H9 (cell line): Measurements from ENCODE around the gene AXIN1. TPM values are rescaled to one million over a fixed set of nuclear protein-coding genes. Genes with fewer than 3 reads are reported as not detected.

ENCODE experiments used
- DNase-seq: peaks from one replicate; pipeline ENCODE4 v3.0.0-alpha.2; 2017
- H2AFZ ChIP-seq: one replicate; pipeline ENCODE4 v1.6.1; 2013; ENCODE audit warnings: mild to moderate bottlenecking, low read length, control low read depth, moderate library complexity
- H2AK5ac ChIP-seq: 2 replicates; pipeline ENCODE4 v1.6.1; 2013; ENCODE audit warnings: low read length, control low read depth, mixed read lengths; ENCODE audit not compliant: insufficient read length
- H2BK120ac ChIP-seq: one replicate; pipeline ENCODE4 v1.6.1; 2013; ENCODE audit warnings: low read depth, mild to moderate bottlenecking, low read length, control low read depth, inconsistent platforms; ENCODE audit not compliant: poor library complexity, severe bottlenecking
- H2BK12ac ChIP-seq: 2 replicates; pipeline ENCODE4 v1.6.1; 2013; ENCODE audit warnings: low read length, control low read depth, mixed read lengths, low read depth; ENCODE audit not compliant: insufficient read length
- H2BK15ac ChIP-seq: 2 replicates; pipeline ENCODE4 v1.6.1; 2013; ENCODE audit warnings: low read depth, low read length, control low read depth
- H2BK20ac ChIP-seq: one replicate; pipeline ENCODE4 v1.6.1; 2013; ENCODE audit warnings: low read depth, mild to moderate bottlenecking, low read length, control low read depth, inconsistent platforms; ENCODE audit not compliant: poor library complexity, severe bottlenecking
- H2BK5ac ChIP-seq: 2 replicates; pipeline ENCODE4 v1.6.1; 2013; ENCODE audit warnings: low read length, control low read depth, mixed read lengths; ENCODE audit not compliant: insufficient read length
- H3K14ac ChIP-seq: 2 replicates; pipeline ENCODE4 v1.6.1; 2013; ENCODE audit warnings: low read length, control low read depth; ENCODE audit not compliant: insufficient read depth
- H3K18ac ChIP-seq: 2 replicates; pipeline ENCODE4 v1.6.1; 2013; ENCODE audit warnings: low read depth, mild to moderate bottlenecking, mixed read lengths, low read length, control low read depth; ENCODE audit not compliant: insufficient read length
- H3K23ac ChIP-seq: 2 replicates; pipeline ENCODE4 v1.6.1; 2013; ENCODE audit warnings: low read length, control low read depth, mixed read lengths, low read depth; ENCODE audit not compliant: insufficient read length
- H3K23me2 ChIP-seq: 2 replicates; pipeline ENCODE4 v1.6.1; 2013; ENCODE audit warnings: low read depth, mild to moderate bottlenecking, mixed read lengths, low read length, control low read depth; ENCODE audit not compliant: insufficient read length, poor library complexity, severe bottlenecking
- H3K27ac ChIP-seq: 2 replicates; pipeline ENCODE4 v1.5.1; 2013; ENCODE audit warnings: low read length, control low read depth, mixed read lengths, low read depth; ENCODE audit not compliant: insufficient read length
- H3K27me3 ChIP-seq: 2 replicates; pipeline ENCODE4 v1.6.1; 2013; ENCODE audit warnings: low read length, control low read depth, inconsistent platforms; ENCODE audit not compliant: insufficient read depth
- H3K4ac ChIP-seq: 2 replicates; pipeline ENCODE4 v1.6.1; 2013; ENCODE audit warnings: low read depth, mild to moderate bottlenecking, control low read depth, inconsistent platforms, low read length, moderate library complexity
- H3K4me1 ChIP-seq: 2 replicates; pipeline ENCODE4 v1.6.1; 2013; ENCODE audit warnings: low read length, control low read depth, inconsistent platforms; ENCODE audit not compliant: insufficient read depth
- H3K4me2 ChIP-seq: 2 replicates; pipeline ENCODE4 v1.6.1; 2013; ENCODE audit warnings: low read length, control low read depth, mixed read lengths; ENCODE audit not compliant: insufficient read length, insufficient read depth
- H3K56ac ChIP-seq: 2 replicates; pipeline ENCODE4 v1.6.1; 2013; ENCODE audit warnings: low read depth, mild to moderate bottlenecking, mixed read lengths, low read length, control low read depth; ENCODE audit not compliant: insufficient read length
- H3K79me1 ChIP-seq: 2 replicates; pipeline ENCODE4 v1.6.1; 2013; ENCODE audit warnings: low read depth, mild to moderate bottlenecking, moderate library complexity, low read length, control low read depth, inconsistent platforms; ENCODE audit not compliant: insufficient read depth, poor library complexity, severe bottlenecking
- H3K79me2 ChIP-seq: 2 replicates; pipeline ENCODE4 v1.6.1; 2013; ENCODE audit warnings: low read length, control low read depth, inconsistent platforms; ENCODE audit not compliant: insufficient read depth
- H3K9ac ChIP-seq: 2 replicates; pipeline ENCODE4 v1.6.1; 2013; ENCODE audit warnings: low read length, control low read depth, mixed read lengths; ENCODE audit not compliant: insufficient read length; ENCODE audit errors: extremely low read depth
- H3K9me3 ChIP-seq: one replicate; pipeline ENCODE4 v1.6.1; 2013; ENCODE audit warnings: low read depth, low read length, inconsistent platforms; ENCODE audit not compliant: control insufficient read depth
- H3T11ph ChIP-seq: one replicate; pipeline ENCODE4 v1.6.1; 2013; ENCODE audit warnings: mild to moderate bottlenecking, low read length, control low read depth, inconsistent platforms
- H4K20me1 ChIP-seq: one replicate; pipeline ENCODE4 v1.6.1; 2013; ENCODE audit not compliant: control insufficient read depth, insufficient read length, insufficient read depth
- H4K5ac ChIP-seq: 2 replicates; pipeline ENCODE4 v1.6.1; 2013; ENCODE audit warnings: low read depth, mild to moderate bottlenecking, mixed read lengths, low read length, control low read depth; ENCODE audit not compliant: insufficient read length
- H4K8ac ChIP-seq: replicated peaks from 2 replicates; pipeline ENCODE4 v1.6.1; 2013; ENCODE audit warnings: low read length, control low read depth, mixed read lengths, low read depth; ENCODE audit not compliant: insufficient read length
- H4K91ac ChIP-seq: 2 replicates; pipeline ENCODE4 v1.6.1; 2013; ENCODE audit warnings: low read depth, mild to moderate bottlenecking, moderate library complexity, mixed read lengths, low read length, control low read depth; ENCODE audit not compliant: insufficient read length
- H3K27ac Mint-ChIP-seq, 3 experiments: 2 replicates in 2 of 3; 3 replicates in 1 of 3; pipeline ENCODE4 v1.8.0; 2020 to 2021; ENCODE audit warnings: mixed read lengths in 3 of 3, mild to moderate bottlenecking in 1 of 3, moderate library complexity in 1 of 3
- H3K27me3 Mint-ChIP-seq: 2 replicates; pipeline ENCODE4 v1.8.0; 2021; ENCODE audit warnings: low read depth, mild to moderate bottlenecking, moderate library complexity, mixed read lengths
- H3K36me3 Mint-ChIP-seq, 3 experiments: 2 replicates in 2 of 3; 3 replicates in 1 of 3; pipeline ENCODE4 v1.8.0; 2020 to 2021; ENCODE audit warnings: low read depth in 3 of 3, mixed read lengths in 3 of 3; ENCODE audit not compliant: insufficient read depth in 1 of 3
- H3K4me1 Mint-ChIP-seq, 2 experiments: 2 replicates each; pipeline ENCODE4 v1.8.0; 2020; ENCODE audit warnings: mixed read lengths in 2 of 2
- H3K4me3 Mint-ChIP-seq, 2 experiments: 2 replicates in 1 of 2; 3 replicates in 1 of 2; pipeline ENCODE4 v1.8.0; 2020 to 2021; ENCODE audit warnings: mild to moderate bottlenecking in 2 of 2, mixed read lengths in 2 of 2, moderate library complexity in 1 of 2
- H3K9me3 Mint-ChIP-seq, 2 experiments: 2 replicates in 1 of 2; 3 replicates in 1 of 2; pipeline ENCODE4 v1.8.0; 2020; ENCODE audit warnings: mild to moderate bottlenecking in 2 of 2, mixed read lengths in 2 of 2, moderate library complexity in 1 of 2
- WGBS: extraction: QIAGEN DNeasy Blood & Tissue Kit; methylation state at CpG from one replicate; pipeline ENCODE4 v1.1.7; 2013; ENCODE audit warnings: missing lambda C conversion rate, low lambda C conversion rate, mixed read lengths; ENCODE audit not compliant: insufficient read length; ENCODE audit errors: extremely low coverage; 5-methylcytosine and 5-hydroxymethylcytosine counted together
- total RNA-seq: library from RNA; stranded (reverse); gene quantifications from 2 replicates; pipeline ENCODE4 v1.2.1, GENCODE V29; 2021
- TF ChIP-seq, protein P1 (sequence below): fragments of 200-600 bp; sonication (generic); conservative IDR thresholded peaks from 3 replicates; pipeline ENCODE4 v1.8.0; 2021; ENCODE audit warnings: antibody characterized with exemption, mild to moderate bottlenecking

AXIN1 gene
- total RNA-seq, 1 experiment from 2014 or later = 50.9 TPM

DNA sequence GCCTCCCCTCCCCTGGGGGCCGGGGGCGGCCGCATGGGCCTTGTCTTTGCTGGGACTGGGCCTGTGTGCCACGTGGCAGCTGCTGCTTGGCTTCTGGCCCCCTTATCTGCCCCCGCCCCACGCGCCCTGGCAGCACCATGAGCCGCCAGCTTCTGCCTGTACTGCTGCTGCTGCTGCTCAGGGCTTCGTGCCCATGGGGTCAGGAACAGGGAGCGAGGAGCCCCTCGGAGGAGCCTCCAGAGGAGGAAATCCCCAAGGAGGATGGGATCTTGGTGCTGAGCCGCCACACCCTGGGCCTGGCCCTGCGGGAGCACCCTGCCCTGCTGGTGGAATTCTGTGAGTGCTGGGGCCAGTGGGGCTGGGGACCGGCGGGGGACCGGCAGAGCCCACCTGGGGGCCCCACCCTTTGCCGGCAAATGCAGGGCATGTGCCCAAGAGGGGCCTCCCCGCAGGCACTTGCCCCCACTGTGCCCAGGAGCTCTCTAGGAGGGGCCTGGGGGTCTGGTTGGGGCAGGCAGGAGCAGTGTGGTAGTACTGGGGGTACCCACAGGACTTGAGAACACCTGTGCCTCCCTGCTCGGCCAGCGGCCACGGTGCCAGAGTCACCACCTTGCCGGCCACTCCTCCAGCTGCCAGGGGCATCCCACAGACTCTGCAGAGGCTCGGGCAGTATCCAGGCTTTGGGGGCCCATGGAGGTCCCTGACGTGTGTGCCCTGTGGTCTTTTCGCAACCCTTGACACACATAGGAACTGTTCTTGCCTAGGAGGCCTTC, 69.3 kb downstream of the AXIN1 start, which contains the start of gene PDIA2:
TSS of gene PDIA2 (plus strand) at position 132 of the 773 bp plus-strand sequence. CDS start at position 138, 6 bp downstream.
- H3K27ac ChIP-seq = no peak within 1 kb of the TSS
- no peaks in the 10 kb centered on the region for H3K79me2 ChIP-seq
- H3K14ac ChIP-seq = no peak within 1 kb of the TSS
- H3T11ph ChIP-seq = no peak within 1 kb of the TSS
- no peak within 1 kb of the TSS for H3K18ac ChIP-seq
- Mint-ChIP-seq H3K27me3 (peaks cover 35% of the 10 kb centered on the region), H3K27ac (no peak within 1 kb of the TSS), H3K36me3 (peaks cover 16 to 21% (median 20%) of the 10 kb centered on the region in 3 experiments), H3K9me3 (peaks cover 8 to 12% of the 10 kb centered on the region in 2 experiments), H3K4me3 (peak within 1 kb of the TSS in 1 of 2 experiments; percentile 7; a peak in 2 of 5 replicates), H3K4me1 (no peaks in the 10 kb centered on the region)
- H3K4ac ChIP-seq = no peak within 1 kb of the TSS
- H3K4me1 ChIP-seq = no peaks in the 10 kb centered on the region
- H2BK15ac ChIP-seq = no peak within 1 kb of the TSS
- H2BK12ac ChIP-seq = no peak within 1 kb of the TSS
- TF ChIP-seq, protein P1, sequence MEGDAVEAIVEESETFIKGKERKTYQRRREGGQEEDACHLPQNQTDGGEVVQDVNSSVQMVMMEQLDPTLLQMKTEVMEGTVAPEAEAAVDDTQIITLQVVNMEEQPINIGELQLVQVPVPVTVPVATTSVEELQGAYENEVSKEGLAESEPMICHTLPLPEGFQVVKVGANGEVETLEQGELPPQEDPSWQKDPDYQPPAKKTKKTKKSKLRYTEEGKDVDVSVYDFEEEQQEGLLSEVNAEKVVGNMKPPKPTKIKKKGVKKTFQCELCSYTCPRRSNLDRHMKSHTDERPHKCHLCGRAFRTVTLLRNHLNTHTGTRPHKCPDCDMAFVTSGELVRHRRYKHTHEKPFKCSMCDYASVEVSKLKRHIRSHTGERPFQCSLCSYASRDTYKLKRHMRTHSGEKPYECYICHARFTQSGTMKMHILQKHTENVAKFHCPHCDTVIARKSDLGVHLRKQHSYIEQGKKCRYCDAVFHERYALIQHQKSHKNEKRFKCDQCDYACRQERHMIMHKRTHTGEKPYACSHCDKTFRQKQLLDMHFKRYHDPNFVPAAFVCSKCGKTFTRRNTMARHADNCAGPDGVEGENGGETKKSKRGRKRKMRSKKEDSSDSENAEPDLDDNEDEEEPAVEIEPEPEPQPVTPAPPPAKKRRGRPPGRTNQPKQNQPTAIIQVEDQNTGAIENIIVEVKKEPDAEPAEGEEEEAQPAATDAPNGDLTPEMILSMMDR = no peak
- H3K9me3 ChIP-seq = no peaks in the 10 kb centered on the region
- no peak within 1 kb of the TSS for H2BK5ac ChIP-seq
- no peaks in the 10 kb centered on the region for H4K20me1 ChIP-seq
- H3K27me3 ChIP-seq = no peaks in the 10 kb centered on the region; the same call in 1 of the 2 replicates
- no peak within 1 kb of the TSS for H3K23ac ChIP-seq
- no peak within 1 kb of the TSS for H4K91ac ChIP-seq
- no peak within 1 kb of the TSS for H2BK20ac ChIP-seq
- H3K9ac ChIP-seq = no peak within 1 kb of the TSS
- H4K8ac ChIP-seq = no peak within 1 kb of the TSS
- no peak within 1 kb of the TSS for H2AFZ ChIP-seq
- H2BK120ac ChIP-seq = no peak within 1 kb of the TSS
- H2AK5ac ChIP-seq = no peak within 1 kb of the TSS
- H3K79me1 ChIP-seq = no peaks in the 10 kb centered on the region
- peaks cover 3% of the 10 kb centered on the region for H3K23me2 ChIP-seq
- no peak within 1 kb of the TSS for H4K5ac ChIP-seq
- WGBS = no CpG with 5 or more reads among the region's 25 CpGs
- no peak within 1 kb of the TSS for H3K56ac ChIP-seq
- no peak for DNase-seq
- no peak within 1 kb of the TSS for H3K4me2 ChIP-seq
